Activated CD4-positive, alpha-beta T cell treated with anti-CD3 and anti-CD28 coated beads for 48 hours (primary cell): Measurements from ENCODE around the gene TEX22.
A peak's percentile ranks its signal among the peaks of the same experiment; 100 is the strongest.
"Not testable (repeated sequence)": the region's sequence is repeated elsewhere in the genome, so short reads cannot be mapped to it uniquely, and the experiment has no call there.

ENCODE experiments used
- DNase-seq: peaks from one replicate; pipeline ENCODE4 v3.0.0-alpha.2; 2020

TEX22 gene, protein sequence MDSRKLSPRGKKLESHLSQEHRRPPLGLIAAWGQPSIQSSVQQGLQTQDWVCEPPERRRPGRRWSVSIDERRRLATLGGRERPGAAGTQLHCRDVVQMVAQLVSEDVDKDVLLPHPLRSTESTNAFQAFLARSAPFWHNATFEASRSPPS

DNA sequence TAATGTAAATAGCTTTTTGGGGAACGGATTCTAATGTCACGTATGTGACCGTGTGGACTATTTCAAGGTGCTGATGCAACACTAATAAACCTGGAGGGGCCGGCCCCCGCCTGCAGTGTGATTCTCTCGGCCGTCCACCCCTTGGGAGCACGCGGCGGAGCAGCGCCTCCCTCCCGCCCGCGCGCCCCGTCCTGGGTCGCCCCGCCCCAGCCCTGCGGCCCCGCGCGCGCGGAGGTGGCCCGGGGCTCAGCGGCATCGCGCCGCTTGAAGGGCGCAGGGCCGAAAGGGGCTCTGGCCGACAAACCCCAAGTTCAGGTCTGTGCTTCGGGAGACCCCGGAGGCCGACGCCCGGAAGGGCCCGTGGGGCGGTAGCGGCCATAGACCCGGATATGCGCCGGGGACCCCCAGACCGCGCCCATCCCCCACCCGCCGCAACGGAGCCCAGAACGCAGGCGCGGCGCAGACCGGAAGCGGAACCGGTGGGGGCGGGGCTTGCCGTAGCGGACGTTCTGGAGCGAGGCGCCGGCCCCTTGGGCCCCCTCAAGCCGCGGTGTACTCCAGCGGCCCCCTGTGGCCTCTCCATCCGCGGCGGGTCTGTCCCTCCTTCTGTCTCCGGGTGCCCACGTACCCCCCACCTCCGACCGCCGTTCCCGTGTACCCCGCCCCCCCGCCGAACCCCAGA, at the start of gene TEX22:
TSS of gene TEX22 (plus strand) at position 495 of the 682 bp plus-strand sequence. CDS start 803 bp downstream, outside the sequence.
- peak; percentile 94 for DNase-seq

DNA sequence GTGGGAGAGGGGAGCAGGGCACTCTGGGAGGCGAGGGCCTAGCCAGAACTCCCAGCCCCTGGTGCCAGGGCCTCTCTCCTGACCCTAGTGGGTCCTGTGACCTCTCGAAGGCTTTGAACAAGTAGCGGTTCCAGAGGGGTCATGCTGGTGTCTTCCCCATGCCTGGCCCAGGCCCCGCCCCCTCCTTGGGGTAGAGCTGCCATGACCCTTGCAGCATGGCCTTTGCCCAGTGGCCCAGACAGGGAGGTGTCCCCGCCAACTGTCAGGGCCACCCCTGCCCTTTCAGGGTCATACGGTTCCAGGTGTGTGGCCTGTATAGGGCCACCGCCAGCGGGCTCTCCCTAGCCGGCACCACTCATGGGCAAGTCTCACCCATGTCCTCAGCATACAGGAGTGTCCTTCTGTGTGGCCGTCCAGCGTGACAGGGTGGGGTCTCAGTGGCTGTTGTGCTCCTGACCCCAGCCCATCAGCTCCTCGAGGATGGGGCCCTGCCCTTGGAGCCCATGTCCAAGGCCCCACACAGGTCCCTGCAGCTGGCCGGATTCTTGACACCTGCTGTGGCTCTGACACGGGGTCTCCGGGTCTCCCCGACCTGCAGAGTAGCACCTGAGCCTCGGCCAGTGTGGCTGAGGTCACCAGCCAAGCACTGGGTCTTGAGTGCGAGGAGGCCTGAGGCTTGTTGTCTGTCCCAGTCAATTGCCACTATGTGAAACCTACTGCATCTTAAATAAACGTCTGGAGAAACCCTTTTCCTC, 49.2 kb upstream of the TEX22 start:
- DNase-seq, result no peak

DNA sequence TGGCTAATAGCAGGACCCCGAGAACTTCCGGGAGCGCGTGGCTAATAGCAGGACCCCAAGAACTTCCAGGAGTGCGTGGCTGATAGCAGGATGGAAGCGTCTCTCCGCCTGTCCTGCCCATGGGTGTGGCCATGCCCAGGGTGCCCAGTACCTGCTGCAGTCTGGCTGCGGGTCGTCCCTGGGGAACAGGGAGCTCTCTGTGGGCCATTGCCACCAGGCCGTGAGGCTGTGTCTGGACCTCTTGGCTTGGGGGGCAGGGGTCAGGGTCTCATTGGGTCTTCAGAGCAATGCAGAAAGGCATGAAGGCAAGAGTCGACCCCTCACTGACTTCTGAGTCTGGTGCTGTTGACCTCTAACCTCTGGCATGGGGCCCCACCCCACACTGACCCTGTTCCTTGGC, 48.3 kb upstream of the TEX22 start:
- DNase-seq, result no peak

DNA sequence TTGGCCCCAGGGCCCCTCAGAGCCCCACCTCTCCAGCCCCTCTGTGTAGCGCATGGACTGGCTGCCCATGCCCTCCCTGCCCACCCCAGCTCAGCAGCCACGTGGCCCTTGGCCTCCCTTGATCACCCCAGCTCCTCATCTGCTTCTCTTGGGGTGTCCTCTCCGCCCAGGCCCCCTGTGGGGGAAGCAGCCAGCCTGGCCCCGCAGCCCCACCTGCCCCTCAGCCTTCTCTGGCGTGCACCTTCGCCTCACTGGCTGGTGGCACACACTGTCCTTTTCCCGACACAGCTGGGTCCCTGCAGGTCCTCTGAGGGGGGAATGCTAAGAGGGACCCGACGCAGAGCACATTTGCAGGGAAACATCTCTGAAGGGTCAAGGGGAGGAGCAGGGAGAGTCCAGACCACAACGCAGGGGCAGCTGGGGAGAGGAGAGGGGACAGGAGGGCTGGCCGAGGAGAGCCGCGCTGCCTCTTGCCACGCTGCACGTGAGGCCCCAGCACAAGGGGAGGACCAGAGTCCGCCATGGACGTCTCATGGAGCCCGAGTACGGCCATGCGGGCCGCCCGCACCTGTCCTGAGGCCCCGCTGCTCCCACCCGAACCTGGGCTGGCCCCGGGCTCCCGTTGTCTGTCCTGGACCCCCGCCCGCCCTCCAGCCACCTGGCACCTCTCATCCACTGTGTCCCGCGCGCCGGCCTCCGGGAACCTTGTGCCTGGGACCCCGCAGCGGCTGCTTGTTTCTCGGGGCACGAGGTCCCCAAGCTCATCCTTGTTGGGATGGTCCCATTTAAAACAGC, 47.7 kb upstream of the TEX22 start:
- no peak for DNase-seq

DNA sequence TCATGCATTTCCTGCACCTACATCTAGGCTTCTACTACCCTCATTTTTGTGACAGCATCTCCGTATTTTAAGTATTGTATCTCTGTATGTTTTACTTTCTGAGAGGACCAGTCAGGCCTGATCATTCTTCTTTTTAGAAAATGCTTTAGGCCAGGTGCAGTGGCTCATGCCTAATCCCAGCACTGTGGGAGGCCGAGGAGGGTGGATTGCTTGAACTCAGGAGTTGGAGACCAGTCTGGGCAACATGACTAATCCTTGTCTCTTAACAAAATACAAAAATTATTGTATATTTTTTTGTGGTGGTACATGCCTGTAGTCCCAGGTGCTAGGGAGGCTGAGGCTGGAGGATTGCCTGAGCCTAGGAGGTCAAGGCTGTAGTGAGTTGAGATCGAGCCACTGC, 46.9 kb upstream of the TEX22 start:
- DNase-seq, result no peak

DNA sequence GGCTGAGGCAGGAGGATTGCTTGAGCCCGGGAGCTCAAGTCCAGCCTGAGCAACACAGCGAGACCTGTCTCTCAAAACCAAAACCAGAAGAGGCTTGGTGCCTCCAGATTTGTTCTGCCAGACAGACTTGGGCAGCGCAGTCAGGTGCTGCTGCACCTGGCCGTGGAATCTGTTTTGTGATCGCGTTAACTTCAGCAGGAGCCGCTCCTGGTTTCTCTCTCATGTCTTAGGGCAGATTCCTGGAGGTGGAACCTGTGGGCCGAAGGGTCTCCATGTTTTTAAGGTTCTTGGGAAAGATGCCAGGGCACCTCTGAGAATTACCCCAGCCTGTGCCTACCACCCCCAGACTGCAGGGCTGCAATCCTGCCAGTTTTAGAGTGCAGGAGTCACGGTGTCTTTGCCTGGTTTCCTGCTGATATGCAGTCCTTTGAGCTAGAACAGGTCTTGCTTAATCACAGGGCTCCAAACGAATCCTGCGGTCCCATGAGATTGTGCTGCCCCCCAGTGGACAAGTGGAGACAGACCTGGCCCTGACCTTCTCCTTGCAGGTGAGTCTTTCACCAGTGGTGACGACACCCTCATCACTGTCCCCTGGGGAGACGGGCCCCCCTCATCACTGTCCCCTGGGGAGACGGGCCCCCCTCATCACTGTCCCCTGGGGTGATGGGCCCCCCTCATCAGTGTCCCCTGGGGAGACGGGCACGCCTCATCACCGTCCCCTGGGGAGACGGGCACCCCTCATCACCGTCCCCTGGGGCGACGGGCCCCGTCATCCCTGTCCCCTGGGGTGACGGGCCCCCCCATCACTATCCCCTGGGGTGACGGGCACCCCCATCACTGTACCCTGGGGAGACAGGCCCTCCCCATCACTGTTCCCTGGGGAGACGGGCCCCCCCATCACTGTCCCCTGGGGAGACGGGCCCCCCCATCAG, 46.2 kb upstream of the TEX22 start:
- peak; percentile 93 for DNase-seq

DNA sequence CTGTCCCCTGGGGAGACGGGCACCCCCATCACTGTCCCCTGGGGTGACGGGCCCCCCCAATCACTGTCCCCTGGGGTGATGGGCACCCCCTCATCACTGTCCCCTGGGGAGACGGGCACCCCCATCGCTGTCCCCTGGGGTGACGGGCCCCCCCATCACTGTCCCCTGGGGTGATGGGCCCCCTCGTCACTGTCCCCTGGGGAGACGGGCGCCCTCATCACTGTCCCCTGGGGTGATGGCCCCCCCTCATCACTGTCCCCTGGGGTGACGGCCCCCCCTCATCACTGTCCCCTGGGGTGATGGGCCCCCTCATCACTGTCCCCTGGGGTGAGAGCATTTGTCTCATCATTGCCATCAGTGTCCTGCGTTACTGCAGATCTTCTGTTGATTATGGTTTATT, 45.2 kb upstream of the TEX22 start:
- DNase-seq, result no peak

DNA sequence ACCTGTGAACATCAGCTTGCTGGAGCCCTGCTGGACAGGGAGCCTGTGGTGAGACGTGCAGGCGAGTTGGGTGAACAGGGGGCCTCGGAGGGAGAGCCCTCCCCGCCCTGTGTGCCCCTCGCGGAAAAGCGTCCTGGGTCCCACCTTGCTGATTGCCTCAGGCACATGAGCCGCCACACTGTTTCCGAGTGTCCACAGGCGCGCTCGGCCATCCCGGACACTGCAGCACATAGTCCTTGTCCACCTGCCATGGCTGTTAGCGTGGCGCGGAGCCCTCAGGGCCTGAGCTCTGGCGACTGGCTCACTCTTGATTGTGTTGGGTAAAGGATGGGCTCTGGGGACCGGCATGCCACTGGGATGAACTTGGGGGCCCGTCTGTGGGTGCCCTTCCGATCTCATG, 43.8 kb upstream of the TEX22 start:
- DNase-seq, result no peak

DNA sequence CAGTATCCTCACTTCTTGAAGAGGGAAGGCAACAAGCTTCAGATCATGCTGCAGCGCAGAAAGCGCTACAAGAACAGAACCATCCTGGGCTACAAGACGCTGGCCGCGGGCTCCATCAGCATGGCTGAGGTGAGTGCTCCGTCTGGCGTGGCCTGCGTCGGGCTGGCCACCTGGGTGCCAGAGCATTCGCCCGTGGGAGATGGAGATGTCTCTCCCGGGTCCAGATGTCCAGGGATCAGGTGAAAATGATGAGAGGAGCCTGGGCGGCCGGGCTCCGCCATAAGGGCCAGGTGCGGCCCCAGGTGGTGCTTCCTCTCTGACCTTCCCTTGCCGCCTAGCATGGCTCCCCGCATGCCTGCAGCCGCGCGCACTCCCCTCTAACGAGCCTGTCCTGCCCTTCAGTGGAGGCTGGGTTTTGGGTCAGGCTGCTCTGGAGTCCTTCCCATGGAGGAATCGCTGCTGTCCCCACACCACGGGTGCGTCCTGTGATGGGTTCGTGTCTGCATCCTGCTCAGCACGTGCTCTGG, 43.2 kb upstream of the TEX22 start:
- no peak for DNase-seq

DNA sequence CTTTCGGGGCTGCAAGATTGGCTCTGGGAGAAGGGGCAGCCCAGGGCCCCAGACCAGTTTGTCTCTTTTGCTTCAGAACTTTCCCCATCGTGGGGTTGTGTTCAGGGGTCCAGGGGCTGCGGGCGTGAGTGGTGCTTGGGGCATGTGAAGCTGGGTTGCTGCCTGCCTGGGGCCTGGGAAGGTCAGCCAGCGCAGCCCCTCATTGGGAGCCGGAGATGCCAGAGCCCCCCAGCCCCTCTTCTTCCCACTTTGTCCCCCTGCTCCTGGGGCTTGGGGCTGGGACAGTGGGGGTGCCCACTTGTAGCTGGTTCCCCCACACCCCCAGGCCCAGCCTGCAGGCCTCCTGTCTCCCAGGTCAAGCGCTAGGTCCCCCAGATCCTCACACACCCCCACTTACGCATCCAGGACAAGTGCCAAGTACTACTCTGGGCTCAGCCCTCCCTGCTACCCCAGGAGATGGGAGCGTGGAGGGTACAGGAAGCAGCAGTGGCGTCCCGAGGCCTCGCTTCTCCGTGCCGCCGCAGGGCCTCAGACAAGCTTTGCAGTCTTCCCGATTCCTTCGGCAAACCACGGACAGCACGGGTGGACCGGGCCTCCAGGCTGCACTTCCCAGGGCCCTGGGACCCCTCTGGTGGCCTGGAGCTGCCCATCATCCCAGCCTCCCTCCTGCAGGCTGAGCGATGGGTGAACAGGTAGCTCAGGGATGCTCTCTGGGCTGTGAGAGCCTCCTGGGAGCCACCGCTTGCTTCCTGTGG, 42.3 kb upstream of the TEX22 start:
- DNase-seq, result no peak

DNA sequence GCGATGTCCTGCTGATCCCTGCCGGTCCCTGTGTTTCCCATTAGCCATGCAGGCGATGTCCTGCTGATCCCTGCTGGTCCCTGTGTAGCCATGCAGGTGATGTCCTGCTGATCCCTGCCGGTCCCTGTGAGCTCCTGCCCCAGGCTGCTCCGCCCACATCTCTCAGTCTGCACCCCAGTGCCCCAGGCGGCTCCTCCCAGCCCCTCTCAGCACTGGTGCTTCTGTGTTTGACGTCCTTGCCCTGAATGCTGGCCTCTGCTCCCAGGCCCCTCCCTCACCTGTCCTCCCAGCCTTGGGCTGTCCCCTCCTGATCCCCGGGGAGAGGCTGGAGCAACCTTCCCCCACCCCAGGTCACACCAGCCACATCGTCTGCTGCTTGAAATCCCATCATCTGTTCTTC, 41.4 kb upstream of the TEX22 start:
- DNase-seq, result no peak

DNA sequence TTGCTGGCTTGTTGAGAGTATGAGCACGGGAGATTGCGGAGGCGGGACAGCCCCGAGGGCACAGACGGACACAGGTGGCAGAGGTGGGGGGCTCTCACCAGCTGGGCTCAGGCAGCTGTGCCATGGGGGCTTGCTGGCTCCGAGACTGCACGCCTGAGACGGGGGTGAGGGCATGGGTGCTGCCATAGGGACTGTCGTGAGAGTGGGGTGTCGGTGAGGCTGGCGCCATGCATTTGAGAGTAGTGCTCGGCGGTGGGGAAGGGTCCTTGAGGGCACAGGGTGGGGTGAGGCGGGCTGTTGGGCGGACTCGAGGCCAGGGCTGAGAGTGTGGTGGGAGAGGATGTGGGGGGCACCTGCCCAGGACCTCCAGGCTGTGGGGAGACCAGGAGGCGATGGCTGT, 40.7 kb upstream of the TEX22 start:
- DNase-seq, result no peak

DNA sequence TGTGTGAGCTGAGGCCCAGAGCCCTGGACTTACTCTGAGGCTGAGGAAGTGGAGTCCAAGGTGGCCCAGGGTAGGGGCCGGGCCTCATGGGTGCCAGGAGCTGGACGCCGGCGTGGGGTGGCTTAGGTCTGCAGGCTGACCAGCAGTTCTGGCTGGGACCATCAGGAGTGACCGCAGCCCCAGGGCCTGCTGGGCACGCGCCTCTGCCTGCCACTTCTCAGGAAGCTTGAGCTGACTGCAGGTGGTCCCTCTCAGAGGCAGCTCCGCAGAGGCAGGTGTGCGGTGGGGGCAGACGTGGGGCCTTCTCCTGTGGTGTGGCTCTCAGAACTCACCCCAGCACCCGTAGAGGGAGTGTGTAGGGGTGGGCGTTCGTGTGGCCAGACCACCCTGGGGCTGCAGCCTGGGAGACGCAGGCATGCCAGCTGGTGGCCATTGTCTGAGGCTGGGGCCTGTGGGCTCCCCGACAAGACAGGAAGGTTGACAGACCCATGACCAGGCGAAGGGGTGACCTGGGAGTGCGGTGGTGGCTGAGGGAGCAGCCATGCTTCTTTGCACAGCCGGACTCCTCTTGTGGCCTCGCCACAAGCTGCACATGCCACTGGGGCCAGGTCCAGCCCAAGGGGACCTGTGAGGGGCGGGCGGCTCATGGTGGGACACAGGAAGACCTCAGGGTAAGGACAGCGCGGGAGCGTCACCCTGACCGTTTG, 40.0 kb upstream of the TEX22 start:
- no peak for DNase-seq

DNA sequence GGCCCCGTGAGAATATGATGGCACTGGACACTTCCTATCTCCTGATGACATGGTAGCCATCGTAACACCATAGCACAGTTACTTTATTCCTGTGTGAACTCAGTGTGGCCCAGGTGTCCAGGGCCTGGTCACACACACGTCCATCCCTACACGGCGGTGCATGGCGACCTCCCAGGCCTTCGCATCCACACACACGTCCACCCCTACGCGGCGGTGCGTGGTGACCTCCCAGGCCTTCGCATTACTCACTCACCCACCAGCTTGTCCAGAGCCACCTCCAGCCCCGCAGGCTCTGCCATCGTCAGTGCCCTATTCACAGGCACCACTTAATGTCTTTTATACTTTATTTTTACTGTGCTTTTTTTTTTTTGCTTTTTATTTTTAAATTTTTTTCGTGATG, 39.4 kb upstream of the TEX22 start:
- no peak for DNase-seq

DNA sequence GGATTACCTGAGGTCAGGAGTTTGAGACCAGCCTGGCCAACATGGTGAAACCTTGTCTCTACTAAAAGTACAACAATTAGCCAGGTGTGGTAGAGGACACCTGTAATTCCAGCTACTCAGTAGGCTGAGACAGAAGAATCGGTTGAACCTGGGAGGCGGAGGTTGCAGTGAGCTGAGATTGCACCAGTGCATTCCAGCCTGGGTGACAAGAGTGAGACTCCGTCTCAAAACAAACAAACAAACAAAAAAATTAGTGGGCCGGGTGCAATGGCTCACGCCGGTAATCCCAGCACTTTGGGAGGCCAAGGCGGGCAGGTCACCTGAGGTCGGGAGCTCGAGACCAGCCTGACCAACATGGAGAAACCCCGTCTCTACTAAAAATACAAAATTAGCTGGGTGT, 36.9 kb upstream of the TEX22 start:
- DNase-seq, result not testable (repeated sequence)

DNA sequence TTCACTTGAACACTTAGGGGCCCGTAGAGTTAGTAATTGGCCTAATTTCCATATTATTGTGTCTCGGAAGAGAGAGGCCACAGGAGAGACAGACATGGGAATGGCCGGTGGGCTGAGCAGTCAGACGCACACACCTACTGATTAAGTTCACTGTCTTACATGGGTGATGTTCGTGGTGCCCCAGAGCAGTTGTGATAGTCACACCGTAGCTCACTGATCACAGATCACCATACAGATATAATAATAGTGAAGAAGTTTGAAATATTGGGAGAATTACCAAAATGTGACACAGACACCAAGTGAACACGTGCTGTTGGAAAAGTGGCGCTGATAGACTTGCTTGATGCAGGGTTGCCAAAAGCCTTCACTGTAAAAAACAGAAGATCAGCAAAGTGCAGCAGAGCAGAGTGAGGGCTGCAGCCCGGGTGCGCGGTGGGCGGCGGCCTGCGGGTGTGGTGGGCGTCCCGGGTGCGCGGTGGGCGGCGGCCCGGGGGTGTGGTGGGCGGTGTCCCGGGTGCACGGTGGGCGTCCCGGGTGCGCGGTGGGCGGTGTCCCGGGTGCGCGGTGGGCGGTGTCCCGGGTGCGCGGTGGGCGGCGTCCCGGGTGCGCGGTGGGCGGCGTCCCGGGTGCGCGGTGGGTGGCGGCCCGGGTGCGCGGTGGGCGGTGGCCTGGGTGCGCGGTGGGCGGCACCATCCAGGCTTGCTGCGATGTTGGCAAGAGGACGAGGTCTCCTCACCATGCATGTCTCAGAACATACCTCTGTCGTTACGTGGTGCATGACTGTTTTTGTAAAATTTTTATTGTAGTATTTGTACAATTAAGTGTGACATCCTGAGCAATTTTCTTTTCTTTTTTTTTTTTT, 34.3 kb upstream of the TEX22 start:
- peak; percentile 47 for DNase-seq

DNA sequence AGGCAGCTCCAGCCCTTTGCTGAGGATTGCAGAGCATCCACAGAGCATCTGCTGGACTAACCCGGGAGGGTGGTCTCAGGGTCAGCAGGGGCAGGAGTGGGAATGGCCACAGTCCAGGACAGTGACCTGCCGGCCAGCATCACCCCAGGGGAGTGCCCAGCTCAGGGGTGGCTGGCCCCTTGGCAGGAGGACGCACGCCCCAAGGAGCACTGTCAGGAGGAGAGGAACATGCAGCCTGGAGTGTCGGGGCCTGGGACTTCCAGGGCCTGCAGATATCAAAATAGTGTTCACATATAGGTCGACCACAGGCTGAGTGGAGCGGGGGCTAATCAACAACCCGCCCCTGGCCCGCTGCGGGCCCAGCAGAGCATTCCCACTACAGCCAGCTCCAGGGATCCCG, 33.2 kb upstream of the TEX22 start:
- no peak for DNase-seq

DNA sequence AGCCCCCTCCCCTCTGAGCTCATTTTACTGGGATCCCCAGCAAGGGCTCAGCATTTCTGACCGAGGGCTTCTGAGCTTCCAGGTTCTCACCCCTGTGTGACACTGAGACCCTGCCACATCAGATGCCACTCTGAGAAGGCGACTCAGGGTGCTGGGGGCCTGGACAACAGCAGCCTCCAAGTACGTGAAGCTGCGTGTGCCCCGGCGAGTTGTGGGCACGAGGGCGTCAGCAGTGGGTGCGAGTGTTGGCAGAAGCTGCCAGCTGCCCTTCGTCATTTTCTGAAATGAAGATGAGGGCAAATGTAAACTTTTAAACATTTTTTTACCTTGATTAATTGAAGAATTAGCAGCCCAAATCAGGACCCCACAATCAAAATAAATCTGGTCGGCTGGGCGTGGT, 32.7 kb upstream of the TEX22 start:
- no peak for DNase-seq

DNA sequence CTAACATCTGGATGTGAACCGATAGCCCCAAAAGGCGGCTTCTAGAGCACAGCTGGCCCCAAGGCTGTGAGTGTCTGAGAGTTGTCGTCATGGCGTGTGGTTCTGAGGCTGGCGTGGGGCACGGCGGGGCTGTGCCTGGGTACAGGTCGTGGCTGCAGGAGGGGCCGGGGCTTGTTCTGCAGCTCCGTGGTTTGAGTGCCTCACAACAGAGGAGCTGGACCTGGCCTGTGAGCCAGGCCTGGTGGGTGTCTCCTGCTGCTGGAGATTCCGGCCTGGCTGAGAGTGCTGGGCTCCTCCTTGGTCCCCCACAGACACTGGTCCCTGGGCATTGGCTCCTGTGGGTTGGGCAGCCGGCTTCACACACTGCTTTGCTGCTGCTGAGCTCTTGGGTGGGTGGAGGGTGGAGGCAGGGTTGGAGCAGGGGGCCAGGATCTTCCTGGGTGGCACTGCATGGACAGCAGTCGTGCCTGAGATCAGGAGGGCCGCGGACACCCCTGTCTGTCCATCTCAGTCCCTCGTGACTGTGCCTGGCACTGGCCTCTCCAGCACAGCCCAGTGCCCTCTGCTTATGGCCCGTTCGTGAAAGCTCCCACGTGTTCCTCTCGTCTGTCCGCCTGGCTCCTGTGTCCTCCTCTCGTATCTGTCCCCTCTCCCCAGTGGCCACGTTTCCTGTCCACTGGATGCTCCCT, 31.8 kb upstream of the TEX22 start:
- DNase-seq, result no peak
